HepG2 (cell line): ENCODE data around the gene MTO1. TPM values are rescaled to one million over a fixed set of nuclear protein-coding genes. Genes with fewer than 3 reads are reported as not detected.

ENCODE experiments used
- AHDC1 ChIP-seq: sonication (generic); formaldehyde crosslinking; IDR thresholded peaks from 2 replicates; pipeline ENCODE4 v1.5.1; 2020; ENCODE audit warnings: mild to moderate bottlenecking, missing genetic modification reagents, borderline replicate concordance
- ASH2L ChIP-seq: fragments of 300-600, 200-600 bp; sonication (generic); IDR thresholded peaks from 2 replicates; pipeline ENCODE4 v1.7.0; 2017; ENCODE audit warnings: low read depth, mild to moderate bottlenecking, moderate library complexity, mixed read lengths, low read length; ENCODE audit not compliant: insufficient read length
- ATAD3A ChIP-seq: sonication (generic); formaldehyde crosslinking; IDR thresholded peaks from 2 replicates; pipeline ENCODE4 v1.4.0; 2020; ENCODE audit warnings: missing genetic modification reagents
- DNMT1 ChIP-seq: sonication (generic); formaldehyde crosslinking; IDR thresholded peaks from 2 replicates; pipeline ENCODE4 v1.5.1; 2020; ENCODE audit warnings: mild to moderate bottlenecking, missing genetic modification reagents
- FIP1L1 ChIP-seq: fragments of 200-400 bp; formaldehyde crosslinking; IDR thresholded peaks from 2 replicates; pipeline ENCODE4 v1.6.1; 2018; ENCODE audit warnings: low read depth, mild to moderate bottlenecking, low read length, moderate library complexity, borderline replicate concordance; ENCODE audit not compliant: insufficient read depth
- FOSL1 ChIP-seq: sonication (generic); formaldehyde crosslinking; IDR thresholded peaks from 2 replicates; pipeline ENCODE4 v1.9.0; 2021; ENCODE audit warnings: missing genetic modification reagents, borderline replicate concordance
- GTF3A ChIP-seq: sonication (generic); formaldehyde crosslinking; conservative IDR thresholded peaks from 2 replicates; pipeline ENCODE4 v1.4.0; 2020; ENCODE audit warnings: mild to moderate bottlenecking, missing genetic modification reagents
- HMG20A ChIP-seq: IDR thresholded peaks from 2 replicates; pipeline ENCODE4 v1.6.1; 2016; ENCODE audit warnings: borderline replicate concordance
- HNF4A ChIP-seq: sonication (generic); formaldehyde crosslinking; IDR thresholded peaks from 2 replicates; pipeline ENCODE4 v1.4.0; 2020; ENCODE audit warnings: missing genetic modification reagents
- HOXA5 ChIP-seq: sonication (generic); formaldehyde crosslinking; IDR thresholded peaks from 2 replicates; pipeline ENCODE4 v1.4.0; 2020; ENCODE audit warnings: missing genetic modification reagents
- MTF1 ChIP-seq: sonication (generic); formaldehyde crosslinking; IDR thresholded peaks from 2 replicates; pipeline ENCODE4 v1.5.0; 2020; ENCODE audit warnings: missing genetic modification reagents
- NKX3-1 ChIP-seq: sonication (generic); formaldehyde crosslinking; IDR thresholded peaks from 2 replicates; pipeline ENCODE4 v1.5.0; 2020; ENCODE audit warnings: missing genetic modification reagents
- PRMT3 ChIP-seq: sonication (generic); formaldehyde crosslinking; IDR thresholded peaks from 2 replicates; pipeline ENCODE4 v1.8.1; 2022; ENCODE audit warnings: low read depth, mild to moderate bottlenecking, moderate library complexity, missing genetic modification reagents, borderline replicate concordance
- TBP ChIP-seq: sonication (generic); formaldehyde crosslinking; IDR thresholded peaks from 2 replicates; pipeline ENCODE4 v1.5.0; 2020; ENCODE audit warnings: missing genetic modification reagents
- YY1 ChIP-seq: IDR thresholded peaks from 2 replicates; pipeline ENCODE4 v1.6.1; 2011; ENCODE audit warnings: low read length, low read depth, moderate library complexity, mild to moderate bottlenecking; ENCODE audit not compliant: insufficient read depth, insufficient replicate concordance
- ZBTB7A ChIP-seq: sonication (generic); formaldehyde crosslinking; IDR thresholded peaks from 2 replicates; pipeline ENCODE4 v1.8.0; 2022; ENCODE audit warnings: mild to moderate bottlenecking, missing genetic modification reagents
- ZC3H4 ChIP-seq: sonication (generic); formaldehyde crosslinking; IDR thresholded peaks from 2 replicates; pipeline ENCODE4 v1.4.0; 2020; ENCODE audit warnings: missing genetic modification reagents, borderline replicate concordance
- ZNF253 ChIP-seq: sonication (generic); formaldehyde crosslinking; IDR thresholded peaks from 2 replicates; pipeline ENCODE4 v1.8.0; 2022; ENCODE audit warnings: mild to moderate bottlenecking, missing genetic modification reagents, borderline replicate concordance
- ZNF3 ChIP-seq: IDR thresholded peaks from 2 replicates; pipeline ENCODE4 v1.7.0; 2017; ENCODE audit warnings: inconsistent platforms
- ZNF362 ChIP-seq: sonication (generic); formaldehyde crosslinking; IDR thresholded peaks from 2 replicates; pipeline ENCODE4 v1.4.0; 2020; ENCODE audit warnings: missing genetic modification reagents, mild to moderate bottlenecking, borderline replicate concordance
- ZNF570 ChIP-seq: sonication (generic); formaldehyde crosslinking; IDR thresholded peaks from 2 replicates; pipeline ENCODE4 v1.4.0; 2020; ENCODE audit warnings: mild to moderate bottlenecking, missing genetic modification reagents, borderline replicate concordance
- ZNF775 ChIP-seq: sonication (generic); formaldehyde crosslinking; IDR thresholded peaks from 2 replicates; pipeline ENCODE4 v1.4.0; 2020; ENCODE audit warnings: missing genetic modification reagents, mild to moderate bottlenecking, moderate library complexity, borderline replicate concordance
- ZSCAN22 ChIP-seq: sonication (generic); formaldehyde crosslinking; IDR thresholded peaks from 2 replicates; pipeline ENCODE4 v1.4.0; 2020; ENCODE audit warnings: mild to moderate bottlenecking, missing genetic modification reagents
- polyA plus RNA-seq, 8 experiments: library from polyadenylated mRNA; depleted of rRNA in 3 of 8; stranded (reverse) in 7 of 8; unstranded in 1 of 8; fragments of >200 nt; fragmentation: Illumina TruSeq in 4 of 8; extraction: Trizol in 4 of 8; gene quantifications; 2 replicates each; pipeline versions ENCODE4 v1.2.1 to v1.2.3, GENCODE V29; 2011 to 2016; ENCODE audit warnings: low read depth in 4 of 8, missing spikeins in 1 of 8, mixed read lengths in 1 of 8; ENCODE audit not compliant: insufficient read depth in 1 of 8
- total RNA-seq, 5 experiments: library from RNA; depleted of rRNA; stranded (reverse); fragments of >200 nt; fragmentation: Illumina TruSeq; extraction: Trizol; gene quantifications; 2 replicates each; pipeline ENCODE4 v1.2.3, GENCODE V29; 2016; ENCODE audit warnings: low read depth in 1 of 5

The MTO1 gene
- total and polyA plus RNA-seq, 2 of the 13 experiments (the other 11 are each of a cell fraction or from before 2014, with no cell fraction given), result 21.1 to 45.3 TPM

GRCh38 chr6:73519926-73520687, 58.6 kb downstream of the MTO1 start (continued):
- TF ChIP-seq ZNF362 (CRISPR knock-in tag), result peak; percentile 18; the same call in 1 of the 2 replicates
- TF ChIP-seq ZNF3 (CRISPR knock-in tag), result no peak
- TF ChIP-seq HOXA5 (CRISPR knock-in tag), result peak; percentile 56; the same call in 1 of the 2 replicates
- 0 out of 2 replicates have a peak, but pooled peaks have one; percentile 43 for TF ChIP-seq ZNF775
- no peak for TF ChIP-seq TBP (CRISPR knock-in tag)
- peak; percentile 79 for TF ChIP-seq ASH2L
- no peak for TF ChIP-seq GTF3A (CRISPR knock-in tag)
- TF ChIP-seq ZNF570 (CRISPR knock-in tag), result 0 out of 2 replicates have a peak, but pooled peaks have one; percentile 12
- TF ChIP-seq YY1, result peak; percentile 93
- peak; percentile 36; the same call in 1 of the 2 replicates for TF ChIP-seq FOSL1 (CRISPR knock-in tag)
- TF ChIP-seq FIP1L1, result 0 out of 2 replicates have a peak, but pooled peaks have one; percentile 40
- 0 out of 2 replicates have a peak, but pooled peaks have one; percentile 3 for TF ChIP-seq ZNF253 (CRISPR knock-in tag)
- no peak for TF ChIP-seq HMG20A (CRISPR knock-in tag)
- TF ChIP-seq HNF4A (CRISPR knock-in tag), result no peak
- 0 out of 2 replicates have a peak, but pooled peaks have one; percentile 2 for TF ChIP-seq PRMT3 (CRISPR knock-in tag)
- TF ChIP-seq ZC3H4 (CRISPR knock-in tag), result peak; percentile 77; the same call in 1 of the 2 replicates
- TF ChIP-seq MTF1 (CRISPR knock-in tag), result peak; percentile 30
- no peak; the same call in 1 of the 2 replicates for TF ChIP-seq NKX3-1 (CRISPR knock-in tag)
- TF ChIP-seq ATAD3A (CRISPR knock-in tag), result no peak
- TF ChIP-seq AHDC1 (CRISPR knock-in tag), result no peak; the same call in 1 of the 2 replicates
- TF ChIP-seq ZBTB7A, result peak; percentile 13; the same call in 1 of the 2 replicates
- 0 out of 2 replicates have a peak, but pooled peaks have one; percentile 48 for TF ChIP-seq ZSCAN22 (CRISPR knock-in tag)
- TF ChIP-seq DNMT1 (CRISPR knock-in tag), result no peak
